Measurements from ENCODE around the gene PKNOX2.

Gene PKNOX2

GRCh38 chr11:125289419-125290098, 125.0 kb downstream of the PKNOX2 start:
- FAIRE-seq = no peak

GRCh38 chr11:125290263-125290662, 125.7 kb downstream of the PKNOX2 start:
- FAIRE-seq = no peak

- FAIRE-seq = no peak
These were observed 127.5 kb downstream of the PKNOX2 start for GRCh38 chr11:125292100-125292499.

- FAIRE-seq = no peak
These were observed 129.0 kb downstream of the PKNOX2 start for GRCh38 chr11:125293596-125293995.

GRCh38 chr11:125295931-125296330, 131.4 kb downstream of the PKNOX2 start:
- FAIRE-seq = no peak

GRCh38 chr11:125297346-125297915, 132.9 kb downstream of the PKNOX2 start:
- no peak for FAIRE-seq

- FAIRE-seq = no peak
These were observed 134.6 kb downstream of the PKNOX2 start for GRCh38 chr11:125299061-125299615.

- no peak for FAIRE-seq
These were observed 135.3 kb downstream of the PKNOX2 start for GRCh38 chr11:125299821-125300220.

GRCh38 chr11:125300791-125301218, 136.3 kb downstream of the PKNOX2 start:
- no peak for FAIRE-seq

- no peak for FAIRE-seq
These were observed 136.8 kb downstream of the PKNOX2 start for GRCh38 chr11:125301346-125301745.

- no peak for FAIRE-seq
These were observed 138.6 kb downstream of the PKNOX2 start for GRCh38 chr11:125303186-125303585.

- FAIRE-seq = no peak
These were observed 139.1 kb downstream of the PKNOX2 start for GRCh38 chr11:125303694-125304093.

GRCh38 chr11:125304136-125304535, 139.6 kb downstream of the PKNOX2 start:
- no peak for FAIRE-seq

- no peak for FAIRE-seq
These were observed 140.3 kb downstream of the PKNOX2 start for GRCh38 chr11:125304876-125305275.

GRCh38 chr11:125305345-125305744, 140.8 kb downstream of the PKNOX2 start:
- no peak for FAIRE-seq

- FAIRE-seq = no peak
These were observed 141.9 kb downstream of the PKNOX2 start for GRCh38 chr11:125306476-125306875.

- no peak for FAIRE-seq
These were observed 143.7 kb downstream of the PKNOX2 start for GRCh38 chr11:125308246-125308645.

- FAIRE-seq = no peak
These were observed 147.8 kb downstream of the PKNOX2 start for GRCh38 chr11:125312391-125312790.

- FAIRE-seq = no peak
These were observed 148.3 kb downstream of the PKNOX2 start for GRCh38 chr11:125312812-125313211.

GRCh38 chr11:125313271-125314219, 149.0 kb downstream of the PKNOX2 start:
- FAIRE-seq = no peak

- no peak for FAIRE-seq
These were observed 149.9 kb downstream of the PKNOX2 start for GRCh38 chr11:125314276-125315078.

GRCh38 chr11:125315079-125315740, 150.7 kb downstream of the PKNOX2 start:
- no peak for FAIRE-seq
